H1 (cell line): ENCODE data around the gene STRA8. TPM values are rescaled to one million over a fixed set of nuclear protein-coding genes. Genes with fewer than 3 reads are reported as not detected.

ENCODE experiments used
- CHD2 ChIP-seq: IDR thresholded peaks from 2 replicates; pipeline ENCODE4 v1.6.1; 2012; ENCODE audit warnings: low read length, improper control_type of control experiment
- CTBP2 ChIP-seq: IDR thresholded peaks from 2 replicates; pipeline ENCODE4 v1.7.0; 2011; ENCODE audit warnings: borderline replicate concordance, mild to moderate bottlenecking, moderate library complexity, mixed read lengths, low read length; ENCODE audit not compliant: insufficient read depth, insufficient read length
- HDAC6 ChIP-seq: IDR thresholded peaks from one replicate; pipeline ENCODE4 v1.7.1; 2012; ENCODE audit warnings: low read depth, mild to moderate bottlenecking, inconsistent platforms, low read length, moderate library complexity
- SIN3A ChIP-seq, 2 experiments: IDR thresholded peaks in 1 of 2; conservative IDR thresholded peaks in 1 of 2; 2 replicates each; pipeline ENCODE4 v1.6.1; 2011 to 2012; ENCODE audit warnings: low read length in 2 of 2, improper control_type of control experiment in 1 of 2, low read depth in 1 of 2, mild to moderate bottlenecking in 1 of 2
- ZNF274 ChIP-seq: IDR thresholded peaks from 2 replicates; pipeline ENCODE4 v1.7.0; 2012; ENCODE audit warnings: low read length, borderline replicate concordance; ENCODE audit errors: extremely low read depth
- polyA plus RNA-seq, 7 experiments: library from polyadenylated mRNA; depleted of rRNA in 3 of 7; stranded (reverse) in 5 of 7; unstranded in 2 of 7; fragments of >200 nt in 5 of 7; fragments of 200-250 nt in 2 of 7; gene quantifications; 1 replicate in 5 of 7; 2 replicates in 1 of 7; 4 replicates in 1 of 7; pipeline versions ENCODE4 v1.2.1 to v1.2.3, GENCODE V29; 2011 to 2013; ENCODE audit warnings: missing spikeins in 2 of 7, mixed read lengths in 2 of 7
- total RNA-seq: library from RNA; stranded (reverse); fragmentation: NEBNext Ultra II Directional; extraction: Animal tissue kit (Norgen Biotek cat#: 25700); gene quantifications from 2 replicates; pipeline ENCODE4 v1.2.1, GENCODE V29; 2021
- TF ChIP-seq, protein P1 (sequence below): IDR thresholded peaks from 2 replicates; pipeline ENCODE4 v1.6.1; 2012; ENCODE audit warnings: inconsistent platforms

STRA8 gene
- total and polyA plus RNA-seq, 2 of the 8 experiments (the other 6 are each of a cell fraction or from before 2014, with no cell fraction given), result not detected

GRCh38 chr7:135206941-135207391, 26.7 kb upstream of the STRA8 start (continued):
- TF ChIP-seq CTBP2 (no peak), SIN3A (conservative IDR thresholded peaks at IDR 0.05 in 1 of 2, IDR thresholded peaks at IDR 0.05 in 1 of 2; ENCODE audit: low read depth in 1 of 2, low read length in 2 of 2) (no peak), HDAC6 (no peak), ZNF274 (no peak), CHD2 (no peak)
- TF ChIP-seq, protein P1, sequence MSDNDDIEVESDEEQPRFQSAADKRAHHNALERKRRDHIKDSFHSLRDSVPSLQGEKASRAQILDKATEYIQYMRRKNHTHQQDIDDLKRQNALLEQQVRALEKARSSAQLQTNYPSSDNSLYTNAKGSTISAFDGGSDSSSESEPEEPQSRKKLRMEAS, result no peak
